Measurements from ENCODE around the gene RAB31.

DNA sequence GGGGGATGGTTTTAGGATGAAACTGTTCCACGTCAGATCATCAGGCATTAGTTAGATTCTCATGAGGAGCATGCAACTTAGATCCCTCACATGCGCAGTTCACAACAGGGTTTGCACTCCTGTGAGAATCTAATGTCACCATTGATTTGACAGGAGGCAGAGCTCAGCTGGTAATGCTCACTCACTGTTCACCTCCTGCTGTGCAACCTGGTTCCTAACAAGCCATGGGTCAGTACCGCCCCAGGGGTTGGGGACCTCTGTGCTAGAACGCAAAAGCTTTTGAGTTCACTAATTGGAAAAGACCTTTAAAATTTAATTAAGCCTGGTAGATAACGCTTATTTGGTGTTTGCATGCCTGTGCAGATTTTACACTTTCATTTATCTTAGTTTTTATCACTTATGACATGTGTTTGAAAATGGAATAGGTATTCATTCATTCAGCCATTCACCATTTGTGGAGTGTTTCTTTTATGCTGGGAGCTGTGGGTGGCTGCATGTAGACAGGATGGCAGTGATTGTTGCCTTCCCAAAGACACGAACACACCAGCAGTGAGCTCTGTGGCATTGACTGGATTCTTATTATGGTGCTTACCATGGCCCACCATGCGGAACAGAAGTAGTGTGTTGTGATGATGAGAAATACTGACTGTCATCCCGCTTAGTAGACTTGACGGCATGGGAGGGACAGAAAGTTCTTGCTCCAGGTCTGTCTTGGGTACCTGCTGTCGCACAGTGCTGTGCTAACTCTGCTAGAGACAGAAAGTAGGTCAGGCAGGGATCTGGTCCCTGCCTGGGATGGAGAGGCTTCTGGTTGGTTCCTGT is 6.4 kb downstream of the RAB31 start:
- TF ChIP-seq, protein P1, sequence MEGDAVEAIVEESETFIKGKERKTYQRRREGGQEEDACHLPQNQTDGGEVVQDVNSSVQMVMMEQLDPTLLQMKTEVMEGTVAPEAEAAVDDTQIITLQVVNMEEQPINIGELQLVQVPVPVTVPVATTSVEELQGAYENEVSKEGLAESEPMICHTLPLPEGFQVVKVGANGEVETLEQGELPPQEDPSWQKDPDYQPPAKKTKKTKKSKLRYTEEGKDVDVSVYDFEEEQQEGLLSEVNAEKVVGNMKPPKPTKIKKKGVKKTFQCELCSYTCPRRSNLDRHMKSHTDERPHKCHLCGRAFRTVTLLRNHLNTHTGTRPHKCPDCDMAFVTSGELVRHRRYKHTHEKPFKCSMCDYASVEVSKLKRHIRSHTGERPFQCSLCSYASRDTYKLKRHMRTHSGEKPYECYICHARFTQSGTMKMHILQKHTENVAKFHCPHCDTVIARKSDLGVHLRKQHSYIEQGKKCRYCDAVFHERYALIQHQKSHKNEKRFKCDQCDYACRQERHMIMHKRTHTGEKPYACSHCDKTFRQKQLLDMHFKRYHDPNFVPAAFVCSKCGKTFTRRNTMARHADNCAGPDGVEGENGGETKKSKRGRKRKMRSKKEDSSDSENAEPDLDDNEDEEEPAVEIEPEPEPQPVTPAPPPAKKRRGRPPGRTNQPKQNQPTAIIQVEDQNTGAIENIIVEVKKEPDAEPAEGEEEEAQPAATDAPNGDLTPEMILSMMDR (conservative IDR thresholded peaks at IDR 0.05; ENCODE audit: low read depth, low read length): no peak
- no peak for TF ChIP-seq EZH2 (IDR thresholded peaks at IDR 0.05; ENCODE audit: borderline replicate concordance, low read depth, low read length, poor library complexity, severe bottlenecking)
